ENCODE data around the gene SPNS3. TPM values are rescaled to one million over a fixed set of nuclear protein-coding genes. Genes with fewer than 3 reads are reported as not detected.

The SPNS3 gene
- polyA plus RNA-seq, 2 of the 4 experiments (the other 2 are of a cell fraction) = not detected

DNA sequence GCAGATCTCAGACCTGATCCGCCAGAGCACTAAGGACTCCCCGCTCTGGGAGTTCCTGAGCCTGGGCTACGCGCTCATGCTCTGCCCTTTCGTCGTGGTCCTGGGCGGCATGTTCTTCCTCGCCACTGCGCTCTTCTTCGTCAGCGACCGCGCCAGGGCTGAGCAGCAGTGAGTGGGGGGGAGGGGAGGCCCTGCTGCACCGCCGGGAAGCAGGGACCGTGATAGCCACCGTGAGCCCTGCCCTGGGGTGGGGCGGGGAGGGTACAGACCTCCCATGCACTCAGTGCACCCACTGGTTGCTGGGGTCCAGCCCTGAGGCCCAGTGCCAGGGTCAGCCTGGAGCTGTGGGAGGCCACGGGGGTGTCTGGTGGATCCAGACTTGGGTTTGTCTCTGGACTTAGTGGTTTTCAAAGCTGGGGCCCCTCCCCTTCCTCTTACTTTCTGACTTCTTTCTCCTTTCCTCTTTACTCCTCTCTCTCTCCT, 102.6 kb downstream of the SPNS3 start:
- Histone ChIP-seq H3K9me3 (no peaks in the 10 kb centered on the region), H3K4me1 (peaks cover 20% of the 10 kb centered on the region), H3K27ac (no peak overlapping the region), H3K4me3 (no peak overlapping the region), H3K4me2 (no peak overlapping the region)
- ChIA-PET CTCF (interaction anchor here (0.9 to 3.6 kb wide), 7 partner anchors 10 to 116 kb away, joined by 3 to 25 read pairs (median 3); no protein-coding TSS in a partner anchor), POLR2A (interaction anchor here (0.8 to 1.3 kb wide), 2 partner anchors 10 to 19 kb away, joined by 3 to 4 read pairs; partner anchors contain the start of gene MYBBP1A)
- FAIRE-seq = no peak
- TF ChIP-seq FOSL2 (IDR thresholded peaks at IDR 0.05) (no peak), FOSL2 (CRISPR knock-in tag; IDR thresholded peaks at IDR 0.05) (no peak), FOSB (CRISPR knock-in tag; IDR thresholded peaks at IDR 0.05) (no peak), EHF (CRISPR knock-in tag; IDR thresholded peaks at IDR 0.05) (no peak), HOXB13 (CRISPR knock-in tag; IDR thresholded peaks at IDR 0.05; ENCODE audit: low read depth) (no peak), NPAS2 (CRISPR knock-in tag; IDR thresholded peaks at IDR 0.05; ENCODE audit: borderline replicate concordance) (no peak), HDAC2 (IDR thresholded peaks at IDR 0.05) (no peak), CEBPB (IDR thresholded peaks at IDR 0.05) (no peak), RNF2 (IDR thresholded peaks at IDR 0.05; ENCODE audit: borderline replicate concordance, low read depth) (no peak), PHF8 (IDR thresholded peaks at IDR 0.05; ENCODE audit: borderline replicate concordance, low read depth) (no peak), MYC (IDR thresholded peaks at IDR 0.05; ENCODE audit: borderline replicate concordance, low read length) (no peak), ZNF302 (CRISPR knock-in tag; IDR thresholded peaks at IDR 0.05) (no peak), NFE2L2 (conservative IDR thresholded peaks at IDR 0.05; ENCODE audit: low read length) (no peak), RARB (CRISPR knock-in tag; IDR thresholded peaks at IDR 0.05) (no peak), ZC3H11A (IDR thresholded peaks at IDR 0.05) (no peak), ZSCAN20 (CRISPR knock-in tag; IDR thresholded peaks at IDR 0.05) (no peak), SMC3 (IDR thresholded peaks at IDR 0.05) (no peak)
- TF ChIP-seq, protein P1, sequence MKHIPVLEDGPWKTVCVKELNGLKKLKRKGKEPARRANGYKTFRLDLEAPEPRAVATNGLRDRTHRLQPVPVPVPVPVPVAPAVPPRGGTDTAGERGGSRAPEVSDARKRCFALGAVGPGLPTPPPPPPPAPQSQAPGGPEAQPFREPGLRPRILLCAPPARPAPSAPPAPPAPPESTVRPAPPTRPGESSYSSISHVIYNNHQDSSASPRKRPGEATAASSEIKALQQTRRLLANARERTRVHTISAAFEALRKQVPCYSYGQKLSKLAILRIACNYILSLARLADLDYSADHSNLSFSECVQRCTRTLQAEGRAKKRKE (CRISPR knock-in tag; IDR thresholded peaks at IDR 0.05; ENCODE audit: low read depth) = no peak
- TF ChIP-seq, protein P2, sequence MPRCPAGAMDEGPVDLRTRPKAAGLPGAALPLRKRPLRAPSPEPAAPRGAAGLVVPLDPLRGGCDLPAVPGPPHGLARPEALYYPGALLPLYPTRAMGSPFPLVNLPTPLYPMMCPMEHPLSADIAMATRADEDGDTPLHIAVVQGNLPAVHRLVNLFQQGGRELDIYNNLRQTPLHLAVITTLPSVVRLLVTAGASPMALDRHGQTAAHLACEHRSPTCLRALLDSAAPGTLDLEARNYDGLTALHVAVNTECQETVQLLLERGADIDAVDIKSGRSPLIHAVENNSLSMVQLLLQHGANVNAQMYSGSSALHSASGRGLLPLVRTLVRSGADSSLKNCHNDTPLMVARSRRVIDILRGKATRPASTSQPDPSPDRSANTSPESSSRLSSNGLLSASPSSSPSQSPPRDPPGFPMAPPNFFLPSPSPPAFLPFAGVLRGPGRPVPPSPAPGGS (IDR thresholded peaks at IDR 0.05) = no peak
- TF ChIP-seq, protein P3, sequence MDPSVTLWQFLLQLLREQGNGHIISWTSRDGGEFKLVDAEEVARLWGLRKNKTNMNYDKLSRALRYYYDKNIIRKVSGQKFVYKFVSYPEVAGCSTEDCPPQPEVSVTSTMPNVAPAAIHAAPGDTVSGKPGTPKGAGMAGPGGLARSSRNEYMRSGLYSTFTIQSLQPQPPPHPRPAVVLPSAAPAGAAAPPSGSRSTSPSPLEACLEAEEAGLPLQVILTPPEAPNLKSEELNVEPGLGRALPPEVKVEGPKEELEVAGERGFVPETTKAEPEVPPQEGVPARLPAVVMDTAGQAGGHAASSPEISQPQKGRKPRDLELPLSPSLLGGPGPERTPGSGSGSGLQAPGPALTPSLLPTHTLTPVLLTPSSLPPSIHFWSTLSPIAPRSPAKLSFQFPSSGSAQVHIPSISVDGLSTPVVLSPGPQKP (IDR thresholded peaks at IDR 0.05; ENCODE audit: low read depth, low read length) = no peak
- no peak for ATAC-seq
- DNase-seq (ENCODE audit: low read depth in 1 of 2, low spot score in 1 of 2) = no peak
- WGBS (ENCODE audit: missing lambda C conversion rate) = 95% methylated on average over 14 of the region's 19 CpGs

DNA sequence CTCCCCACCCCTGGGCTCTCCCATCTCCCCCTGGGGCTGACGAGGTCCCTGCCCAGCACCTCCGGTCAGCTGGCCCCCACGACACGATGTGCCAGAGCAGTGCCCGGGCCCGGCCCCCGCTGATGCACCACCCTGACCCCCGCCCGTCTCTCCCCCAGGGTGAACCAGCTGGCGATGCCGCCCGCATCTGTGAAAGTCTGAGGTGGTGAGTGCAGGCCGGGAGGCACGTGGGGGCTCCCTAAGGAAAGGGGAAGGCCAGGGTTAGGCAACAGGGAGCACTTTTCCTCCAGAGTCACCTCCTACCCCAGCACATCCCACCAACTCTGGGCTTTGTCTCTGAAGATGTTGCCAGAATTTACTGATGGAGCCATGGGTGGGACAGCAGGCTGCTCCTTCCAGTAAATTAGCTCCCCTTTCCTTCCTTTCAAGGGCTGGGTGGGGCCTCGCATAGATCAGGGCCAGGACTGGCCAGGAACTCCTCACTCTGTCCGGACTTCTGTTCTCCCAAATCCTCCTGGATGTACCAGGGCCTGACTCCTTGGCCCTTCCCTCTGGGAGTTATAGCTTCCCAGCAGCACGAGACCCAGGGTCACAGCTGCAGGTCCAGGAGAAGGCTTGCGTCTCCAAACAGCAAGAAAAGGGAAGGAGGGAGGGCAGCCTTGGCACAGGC, 103.1 kb downstream of the SPNS3 start:
- ATAC-seq (no peak), FAIRE-seq (no peak), DNase-seq (ENCODE audit: low read depth in 1 of 2, low spot score in 1 of 2) (no peak)
- ChIA-PET CTCF (interaction anchor here (0.8 to 3.6 kb wide), 8 partner anchors 10 to 117 kb away, joined by 3 to 25 read pairs (median 3); no protein-coding TSS in a partner anchor), POLR2A (interaction anchor here (0.8 to 2.1 kb wide), 2 partner anchors 9 to 18 kb away, joined by 3 to 8 read pairs (median 4); partner anchors contain the start of gene MYBBP1A)
- Histone ChIP-seq H3K4me3 (no peak overlapping the region), H3K4me2 (no peak overlapping the region), H3K4me1 (peaks cover 20% of the 10 kb centered on the region), H3K9me3 (no peaks in the 10 kb centered on the region), H3K27ac (no peak overlapping the region)
- 90% methylated on average over 16 of the region's 18 CpGs for WGBS (ENCODE audit: missing lambda C conversion rate)
- no peak for TF ChIP-seq BHLHE40 (IDR thresholded peaks at IDR 0.05; ENCODE audit: low read depth, low read length)
- no peak for TF ChIP-seq HOXA7 (CRISPR knock-in tag; IDR thresholded peaks at IDR 0.05)
- no peak for TF ChIP-seq ESRRA (IDR thresholded peaks at IDR 0.05; ENCODE audit: borderline replicate concordance, low read length)
- TF ChIP-seq EP300 (IDR thresholded peaks at IDR 0.05) = no peak
- TF ChIP-seq HDAC2 (IDR thresholded peaks at IDR 0.05) = no peak
- TF ChIP-seq JUN (IDR thresholded peaks at IDR 0.05) = no peak
- TF ChIP-seq SREBF2 (IDR thresholded peaks at IDR 0.05) = no peak
- TF ChIP-seq, protein P3 (IDR thresholded peaks at IDR 0.05; ENCODE audit: low read depth, low read length) = no peak
- no peak for TF ChIP-seq RCOR1 (IDR thresholded peaks at IDR 0.05; ENCODE audit: low read depth, low read length)
- no peak for TF ChIP-seq EHF (CRISPR knock-in tag; IDR thresholded peaks at IDR 0.05)
- TF ChIP-seq, protein P4, sequence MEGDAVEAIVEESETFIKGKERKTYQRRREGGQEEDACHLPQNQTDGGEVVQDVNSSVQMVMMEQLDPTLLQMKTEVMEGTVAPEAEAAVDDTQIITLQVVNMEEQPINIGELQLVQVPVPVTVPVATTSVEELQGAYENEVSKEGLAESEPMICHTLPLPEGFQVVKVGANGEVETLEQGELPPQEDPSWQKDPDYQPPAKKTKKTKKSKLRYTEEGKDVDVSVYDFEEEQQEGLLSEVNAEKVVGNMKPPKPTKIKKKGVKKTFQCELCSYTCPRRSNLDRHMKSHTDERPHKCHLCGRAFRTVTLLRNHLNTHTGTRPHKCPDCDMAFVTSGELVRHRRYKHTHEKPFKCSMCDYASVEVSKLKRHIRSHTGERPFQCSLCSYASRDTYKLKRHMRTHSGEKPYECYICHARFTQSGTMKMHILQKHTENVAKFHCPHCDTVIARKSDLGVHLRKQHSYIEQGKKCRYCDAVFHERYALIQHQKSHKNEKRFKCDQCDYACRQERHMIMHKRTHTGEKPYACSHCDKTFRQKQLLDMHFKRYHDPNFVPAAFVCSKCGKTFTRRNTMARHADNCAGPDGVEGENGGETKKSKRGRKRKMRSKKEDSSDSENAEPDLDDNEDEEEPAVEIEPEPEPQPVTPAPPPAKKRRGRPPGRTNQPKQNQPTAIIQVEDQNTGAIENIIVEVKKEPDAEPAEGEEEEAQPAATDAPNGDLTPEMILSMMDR (IDR thresholded peaks at IDR 0.05) = no peak
- no peak for TF ChIP-seq MYC (IDR thresholded peaks at IDR 0.05; ENCODE audit: borderline replicate concordance, low read length)
- TF ChIP-seq EHMT2 (IDR thresholded peaks at IDR 0.05; ENCODE audit: low read depth) = no peak
- TF ChIP-seq, protein P5, sequence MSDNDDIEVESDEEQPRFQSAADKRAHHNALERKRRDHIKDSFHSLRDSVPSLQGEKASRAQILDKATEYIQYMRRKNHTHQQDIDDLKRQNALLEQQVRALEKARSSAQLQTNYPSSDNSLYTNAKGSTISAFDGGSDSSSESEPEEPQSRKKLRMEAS (IDR thresholded peaks at IDR 0.05) = no peak
- no peak for TF ChIP-seq ZFP36 (IDR thresholded peaks at IDR 0.05; ENCODE audit: borderline replicate concordance, partially characterized antibody)
- TF ChIP-seq RFX5 (IDR thresholded peaks at IDR 0.05) = no peak

Data from A549 (cell line).